K562 (cell line): ENCODE results near the gene TPCN1. TPM values are rescaled to one million over a fixed set of nuclear protein-coding genes. Genes with fewer than 3 reads are reported as not detected.

Experiments
- ESRRB ChIP-seq: fragments of 250-450 bp; sonication (Bioruptor Pico); IDR thresholded peaks from 2 replicates; pipeline ENCODE4 v1.5.0; 2020; ENCODE audit warnings: mild to moderate bottlenecking, moderate library complexity, borderline replicate concordance
- FOXA1 ChIP-seq: fragments of 450-650 bp; IDR thresholded peaks from 2 replicates; pipeline ENCODE4 v1.6.1; 2016; ENCODE audit warnings: mild to moderate bottlenecking, borderline replicate concordance
- FOXK1 ChIP-seq: sonication (generic); formaldehyde crosslinking; IDR thresholded peaks from 2 replicates; pipeline ENCODE4 v1.8.0; 2022; ENCODE audit warnings: missing genetic modification reagents, mild to moderate bottlenecking, borderline replicate concordance
- FOXK2 ChIP-seq, 2 experiments: fragments of 450-650 bp; IDR thresholded peaks in 1 of 2; conservative IDR thresholded peaks in 1 of 2; 2 replicates each; pipeline ENCODE4 v1.6.1; 2016; ENCODE audit warnings: low read depth in 2 of 2, mild to moderate bottlenecking in 1 of 2
- GABPA ChIP-seq: fragments of 200-800 bp; sonication (Bioruptor generic); conservative IDR thresholded peaks from 2 replicates; pipeline ENCODE4 v1.6.1; 2016; ENCODE audit warnings: low read depth, missing genetic modification characterization, missing compliant biosample characterization
- HDAC3 ChIP-seq: fragments of 450-650 bp; IDR thresholded peaks from 2 replicates; pipeline ENCODE4 v1.6.1; 2018; ENCODE audit warnings: borderline replicate concordance, mild to moderate bottlenecking, moderate library complexity; ENCODE audit not compliant: partially characterized antibody
- HDGF ChIP-seq: fragments of 450-650 bp; IDR thresholded peaks from 2 replicates; pipeline ENCODE4 v1.6.1; 2016
- POLR2G ChIP-seq: fragments of 200-400 bp; formaldehyde crosslinking; IDR thresholded peaks from 2 replicates; pipeline ENCODE4 v1.6.1; 2017; ENCODE audit warnings: low read depth, mild to moderate bottlenecking, antibody characterized with exemption, low read length, moderate library complexity
- PTRF ChIP-seq: fragments of 450-650 bp; IDR thresholded peaks from 2 replicates; pipeline ENCODE4 v1.6.1; 2016; ENCODE audit warnings: mild to moderate bottlenecking, missing genetic modification characterization, missing compliant biosample characterization
- RBBP5 ChIP-seq: fragments of 200-600 bp; sonication (generic); IDR thresholded peaks from 2 replicates; pipeline ENCODE4 v1.6.1; 2012; ENCODE audit warnings: borderline replicate concordance, mild to moderate bottlenecking, low read length, control low read depth, inconsistent platforms; ENCODE audit not compliant: insufficient read depth, poor library complexity, severe bottlenecking
- RBM17 ChIP-seq: fragments of 200-400 bp; formaldehyde crosslinking; IDR thresholded peaks from 2 replicates; pipeline ENCODE4 v1.6.1; 2017; ENCODE audit warnings: low read depth, mild to moderate bottlenecking, low read length, borderline replicate concordance
- SP1 ChIP-seq: sonication (generic); formaldehyde crosslinking; IDR thresholded peaks from 2 replicates; pipeline ENCODE4 v1.8.1; 2022; ENCODE audit warnings: mild to moderate bottlenecking, missing genetic modification reagents
- TEAD1 ChIP-seq, 2 experiments: fragments of 450-650 bp in 1 of 2; sonication (generic) in 1 of 2; formaldehyde crosslinking; IDR thresholded peaks; 2 replicates each; pipeline versions ENCODE4 v1.4.0 to v1.8.0; 2020 to 2022; ENCODE audit warnings: mild to moderate bottlenecking in 2 of 2, missing genetic modification reagents in 1 of 2
- TOE1 ChIP-seq, 2 experiments: fragments of 450-650 bp in 1 of 2; sonication (generic) in 1 of 2; formaldehyde crosslinking in 1 of 2; IDR thresholded peaks; 2 replicates each; pipeline versions ENCODE4 v1.7.1 to v1.8.0; 2016 to 2022; ENCODE audit warnings: borderline replicate concordance in 2 of 2, mild to moderate bottlenecking in 2 of 2, antibody characterized with exemption in 1 of 2, inconsistent platforms in 1 of 2, low read depth in 1 of 2, missing genetic modification reagents in 1 of 2, moderate library complexity in 1 of 2
- ZBTB7A ChIP-seq: IDR thresholded peaks from 2 replicates; pipeline ENCODE4 v1.6.1; 2011; ENCODE audit warnings: low read depth, mild to moderate bottlenecking, low read length, moderate library complexity, borderline replicate concordance; ENCODE audit not compliant: control insufficient read depth
- ZFX ChIP-seq: sonication (generic); formaldehyde crosslinking; IDR thresholded peaks from 2 replicates; pipeline ENCODE4 v1.8.0; 2022; ENCODE audit warnings: mild to moderate bottlenecking, missing genetic modification reagents, moderate library complexity
- ZNF174 ChIP-seq: fragments of 250-450 bp; sonication (Bioruptor Pico); IDR thresholded peaks from 2 replicates; pipeline ENCODE4 v1.4.0; 2020; ENCODE audit warnings: mild to moderate bottlenecking
- ZNF551 ChIP-seq: fragments of 250-450 bp; sonication (Bioruptor Pico); IDR thresholded peaks from 2 replicates; pipeline ENCODE4 v1.5.0; 2021; ENCODE audit warnings: mild to moderate bottlenecking, moderate library complexity
- polyA plus RNA-seq, 8 experiments: library from polyadenylated mRNA; depleted of rRNA in 4 of 8; stranded (reverse) in 5 of 8; unstranded in 3 of 8; fragments of >200 nt; fragmentation: Nextera tagmentation in 2 of 8; fragmentation: Illumina TruSeq in 1 of 8; extraction: Ambion mirVana in 2 of 8; extraction: Trizol in 1 of 8; gene quantifications; 2 replicates each; pipeline versions ENCODE4 v1.2.1 to v1.2.3, GENCODE V29; 2011 to 2014; ENCODE audit warnings: inconsistent platforms in 1 of 8, missing spikeins in 1 of 8
- total RNA-seq, 7 experiments: library from RNA; depleted of rRNA in 6 of 7; stranded (reverse); fragments of >200 nt in 6 of 7; fragmentation: Illumina TruSeq in 2 of 7; extraction: Trizol in 2 of 7; gene quantifications; 2 replicates each; pipeline versions ENCODE4 v1.2.1 to v1.2.3, GENCODE V29; 2011 to 2021; ENCODE audit warnings: low replicate concordance in 1 of 7
- TF ChIP-seq, protein P1 (sequence below): sonication (generic); formaldehyde crosslinking; IDR thresholded peaks from 2 replicates; pipeline ENCODE4 v1.8.0; 2022; ENCODE audit warnings: mild to moderate bottlenecking, missing genetic modification reagents
- TF ChIP-seq, protein P2 (sequence below): fragments of 450-650 bp; IDR thresholded peaks from 2 replicates; pipeline ENCODE4 v1.6.1; 2017; ENCODE audit warnings: antibody characterized with exemption
- TF ChIP-seq, protein P3 (sequence below): fragments of 450-650 bp; IDR thresholded peaks from 2 replicates; pipeline ENCODE4 v1.6.1; 2016; ENCODE audit warnings: low read depth, mild to moderate bottlenecking, moderate library complexity
- TF ChIP-seq, protein P4 (sequence below): fragments of 250-450 bp; sonication (Bioruptor Pico); IDR thresholded peaks from 2 replicates; pipeline ENCODE4 v1.8.0; 2021; ENCODE audit warnings: moderate library complexity, mild to moderate bottlenecking, inconsistent platforms

Gene TPCN1
- total and polyA plus RNA-seq, 9 of the 15 experiments (the other 6 are each of a cell fraction or from before 2014, with no cell fraction given), result 0.80 to 23.8 (median 7.4) TPM

DNA sequence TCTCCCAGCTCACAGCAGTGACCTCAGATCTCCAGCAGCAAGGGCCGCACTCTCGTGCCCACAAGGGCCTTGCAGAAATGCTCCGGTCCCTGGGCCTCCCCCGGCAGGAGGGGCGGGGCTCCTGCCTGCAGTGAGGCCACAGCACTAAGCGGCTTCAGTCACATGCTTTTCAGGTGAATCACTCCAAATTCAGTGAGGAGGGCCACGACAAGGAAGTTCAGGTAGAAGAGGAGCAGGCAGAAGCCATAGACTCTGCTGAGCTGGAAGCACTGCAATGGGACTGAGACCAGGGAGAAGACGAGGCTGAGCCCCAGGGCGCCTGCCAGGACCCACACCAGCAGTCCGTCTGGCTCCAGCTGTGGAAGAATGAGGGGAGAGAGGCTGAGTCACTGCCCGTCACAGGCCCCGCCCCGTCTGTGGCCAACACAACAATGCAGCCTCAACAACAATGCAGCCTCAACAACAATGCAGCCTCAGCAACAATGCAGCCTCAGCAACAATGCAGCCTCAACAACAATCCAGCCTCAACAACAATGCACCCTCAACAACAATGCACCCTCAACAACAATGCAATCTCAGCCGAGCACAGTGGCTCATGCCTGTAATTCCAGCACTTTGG is 78.5 kb downstream of the TPCN1 start (continued):
- TF ChIP-seq TOE1 (IDR thresholded peaks at IDR 0.05; ENCODE audit: borderline replicate concordance) (0 out of 2 replicates have a peak, but pooled peaks have one; percentile 69), TOE1 (CRISPR knock-in tag; IDR thresholded peaks at IDR 0.05; ENCODE audit: borderline replicate concordance, low read depth) (no peak), ZNF174 (CRISPR knock-in tag) (no peak), RBM17 (no peak), FOXA1 (no peak), SP1 (CRISPR knock-in tag) (peak; percentile 53; the same call in 1 of the 2 replicates), FOXK2 (conservative IDR thresholded peaks at IDR 0.05 in 1 of 2, IDR thresholded peaks at IDR 0.05 in 1 of 2; ENCODE audit: low read depth in 2 of 2) (peak in 1 of 2 experiments; percentile 21; a peak in 1 of 4 replicates), PTRF (no peak), ZFX (CRISPR knock-in tag) (0 out of 2 replicates have a peak, but pooled peaks have one; percentile 30), ZNF551 (CRISPR knock-in tag) (no peak), POLR2G (0 out of 2 replicates have a peak, but pooled peaks have one; percentile 2), FOXK1 (no peak; the same call in 1 of the 2 replicates), ZBTB7A (no peak), ESRRB (CRISPR knock-in tag) (no peak), TEAD1 (CRISPR knock-in tag; IDR thresholded peaks at IDR 0.05) (peak in 1 of 2 experiments; percentile 46; a peak in 1 of 4 replicates), RBBP5 (peak; percentile 51), HDGF (peak; percentile 81), HDAC3 (no peak), GABPA (tag) (no peak)
- TF ChIP-seq, protein P1, sequence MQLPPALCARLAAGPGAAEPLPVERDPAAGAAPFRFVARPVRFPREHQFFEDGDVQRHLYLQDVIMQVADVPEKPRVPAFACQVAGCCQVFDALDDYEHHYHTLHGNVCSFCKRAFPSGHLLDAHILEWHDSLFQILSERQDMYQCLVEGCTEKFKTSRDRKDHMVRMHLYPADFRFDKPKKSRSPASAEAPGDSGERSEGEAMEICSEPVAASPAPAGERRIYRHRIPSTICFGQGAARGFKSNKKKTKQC (CRISPR knock-in tag), result no peak
- TF ChIP-seq, protein P2, sequence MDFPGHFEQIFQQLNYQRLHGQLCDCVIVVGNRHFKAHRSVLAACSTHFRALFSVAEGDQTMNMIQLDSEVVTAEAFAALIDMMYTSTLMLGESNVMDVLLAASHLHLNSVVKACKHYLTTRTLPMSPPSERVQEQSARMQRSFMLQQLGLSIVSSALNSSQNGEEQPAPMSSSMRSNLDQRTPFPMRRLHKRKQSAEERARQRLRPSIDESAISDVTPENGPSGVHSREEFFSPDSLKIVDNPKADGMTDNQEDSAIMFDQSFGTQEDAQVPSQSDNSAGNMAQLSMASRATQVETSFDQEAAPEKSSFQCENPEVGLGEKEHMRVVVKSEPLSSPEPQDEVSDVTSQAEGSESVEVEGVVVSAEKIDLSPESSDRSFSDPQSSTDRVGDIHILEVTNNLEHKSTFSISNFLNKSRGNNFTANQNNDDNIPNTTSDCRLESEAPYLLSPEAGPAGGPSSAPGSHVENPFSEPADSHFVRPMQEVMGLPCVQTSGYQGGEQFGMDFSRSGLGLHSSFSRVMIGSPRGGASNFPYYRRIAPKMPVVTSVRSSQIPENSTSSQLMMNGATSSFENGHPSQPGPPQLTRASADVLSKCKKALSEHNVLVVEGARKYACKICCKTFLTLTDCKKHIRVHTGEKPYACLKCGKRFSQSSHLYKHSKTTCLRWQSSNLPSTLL, result no peak
- TF ChIP-seq, protein P3, sequence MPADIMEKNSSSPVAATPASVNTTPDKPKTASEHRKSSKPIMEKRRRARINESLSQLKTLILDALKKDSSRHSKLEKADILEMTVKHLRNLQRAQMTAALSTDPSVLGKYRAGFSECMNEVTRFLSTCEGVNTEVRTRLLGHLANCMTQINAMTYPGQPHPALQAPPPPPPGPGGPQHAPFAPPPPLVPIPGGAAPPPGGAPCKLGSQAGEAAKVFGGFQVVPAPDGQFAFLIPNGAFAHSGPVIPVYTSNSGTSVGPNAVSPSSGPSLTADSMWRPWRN, result no peak
- TF ChIP-seq, protein P4, sequence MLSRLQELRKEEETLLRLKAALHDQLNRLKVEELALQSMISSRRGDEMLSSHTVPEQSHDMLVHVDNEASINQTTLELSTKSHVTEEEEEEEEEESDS (CRISPR knock-in tag), result no peak
